RWPE2 (cell line): ENCODE data around the gene EXOSC2.

Experiments
- ATAC-seq: fragments of 200-7000 bp; cut with Tn5 transposase; 3 replicates; pipeline ENCODE4 v1.9.1; 2021; ENCODE audit warnings: low read depth
- DNase-seq: peaks from one replicate; pipeline ENCODE4 v3.0.0-alpha.2; 2020; ENCODE audit warnings: low spot score
- H3K27ac ChIP-seq: fragments of 450-650 bp; 2 replicates; pipeline ENCODE4 v1.5.1; 2017; ENCODE audit warnings: mild to moderate bottlenecking; ENCODE audit not compliant: poor library complexity, severe bottlenecking
- H3K27me3 ChIP-seq: fragments of 250-450 bp; sonication (Bioruptor Pico); 2 replicates; pipeline ENCODE4 v1.5.1; 2021; ENCODE audit warnings: mild to moderate bottlenecking, moderate library complexity; ENCODE audit not compliant: insufficient read depth, poor library complexity, severe bottlenecking
- H3K36me3 ChIP-seq: fragments of 250-450 bp; sonication (Bioruptor Pico); 2 replicates; pipeline ENCODE4 v1.5.1; 2020; ENCODE audit warnings: low read depth, mild to moderate bottlenecking, moderate library complexity
- H3K4me1 ChIP-seq: fragments of 250-450 bp; sonication (Bioruptor Pico); 2 replicates; pipeline ENCODE4 v1.5.1; 2021; ENCODE audit warnings: mild to moderate bottlenecking, moderate library complexity; ENCODE audit not compliant: insufficient read depth, poor library complexity, severe bottlenecking
- H3K4me3 ChIP-seq: fragments of 250-450 bp; sonication (Bioruptor Pico); 2 replicates; pipeline ENCODE4 v1.5.1; 2021; ENCODE audit warnings: mild to moderate bottlenecking, moderate library complexity; ENCODE audit not compliant: severe bottlenecking
- H3K9me3 ChIP-seq: fragments of 250-450 bp; sonication (Bioruptor Pico); 2 replicates; pipeline ENCODE4 v1.5.1; 2021; ENCODE audit warnings: mild to moderate bottlenecking, moderate library complexity; ENCODE audit not compliant: severe bottlenecking
- CTCF ChIP-seq: fragments of 450-650 bp; IDR thresholded peaks from one replicate; pipeline ENCODE4 v1.5.1; 2017; ENCODE audit warnings: mild to moderate bottlenecking, moderate library complexity; ENCODE audit not compliant: poor library complexity, severe bottlenecking

The EXOSC2 gene

GRCh38 chr9:130692321-130692720, 1.3 kb upstream of the EXOSC2 start:
- Histone ChIP-seq H3K4me1 (peaks cover 6% of the 10 kb centered on the region), H3K4me3 (no peak overlapping the region), H3K27ac (no peak overlapping the region), H3K36me3 (peaks cover 30% of the 10 kb centered on the region), H3K27me3 (no peaks in the 10 kb centered on the region), H3K9me3 (no peaks in the 10 kb centered on the region)
- DNase-seq: no peak
- ATAC-seq: no peak
- no peak for TF ChIP-seq CTCF

- Histone ChIP-seq H3K4me1 (peaks cover 6% of the 10 kb centered on the region), H3K4me3 (peak overlapping the region; percentile 68), H3K9me3 (no peaks in the 10 kb centered on the region), H3K36me3 (peaks cover 37% of the 10 kb centered on the region), H3K27me3 (no peaks in the 10 kb centered on the region), H3K27ac (no peak overlapping the region)
- DNase-seq (no peak), ATAC-seq (no peak)
- no peak for TF ChIP-seq CTCF
Observed at GRCh38 chr9:130693101-130693425, 517 bp upstream of the EXOSC2 start.

GRCh38 chr9:130694205-130694604, 625 bp downstream of the EXOSC2 start:
- no peak for TF ChIP-seq CTCF
- Histone ChIP-seq H3K27me3 (no peaks in the 10 kb centered on the region), H3K4me1 (peaks cover 6% of the 10 kb centered on the region), H3K27ac (peak overlapping the region; percentile 44), H3K4me3 (peak overlapping the region; percentile 68), H3K36me3 (peaks cover 47% of the 10 kb centered on the region), H3K9me3 (no peaks in the 10 kb centered on the region)
- ATAC-seq: no peak
- no peak for DNase-seq

GRCh38 chr9:130696139-130696650, 2.6 kb downstream of the EXOSC2 start:
- DNase-seq (no peak), ATAC-seq (no peak)
- H3K4me1 ChIP-seq: peaks cover 6% of the 10 kb centered on the region
- no peak overlapping the region for H3K27ac ChIP-seq
- H3K27me3 ChIP-seq: no peaks in the 10 kb centered on the region
- peaks cover 67% of the 10 kb centered on the region for H3K36me3 ChIP-seq
- no peaks in the 10 kb centered on the region for H3K9me3 ChIP-seq
- H3K4me3 ChIP-seq: no peak overlapping the region
- TF ChIP-seq CTCF: no peak

- no peak overlapping the region for H3K27ac ChIP-seq
- H3K36me3 ChIP-seq: peaks cover 75% of the 10 kb centered on the region
Observed at GRCh38 chr9:130696996-130697395, 3.4 kb downstream of the EXOSC2 start.

More at GRCh38 chr9:130696996-130697395, 3.4 kb downstream of the EXOSC2 start:
- DNase-seq (no peak), ATAC-seq (no peak)
- H3K4me1 ChIP-seq: peaks cover 6% of the 10 kb centered on the region
- H3K4me3 ChIP-seq: no peak overlapping the region
- no peak for TF ChIP-seq CTCF
- H3K9me3 ChIP-seq: no peaks in the 10 kb centered on the region
- H3K27me3 ChIP-seq: no peaks in the 10 kb centered on the region
